Neural cell (in vitro differentiated cells): ENCODE measurements around the gene EIF3K. TPM values are rescaled to one million over a fixed set of nuclear protein-coding genes. Genes with fewer than 3 reads are reported as not detected.
"Not testable (repeated sequence)": the region's sequence is repeated elsewhere in the genome, so short reads cannot be mapped to it uniquely, and the experiment has no call there.

ENCODE experiments used
- H2AFZ ChIP-seq: fragments of 200-600, 300-800 bp; sonication (generic), shearing (Covaris generic); 2 replicates; pipeline ENCODE4 v1.6.0; 2014; ENCODE audit warnings: low read depth, mild to moderate bottlenecking, antibody characterized with exemption, low read length, moderate library complexity
- H3F3A ChIP-seq: fragments of 200-600 bp; shearing (Covaris generic); 2 replicates; pipeline ENCODE4 v1.6.1; 2016; ENCODE audit warnings: mild to moderate bottlenecking, moderate library complexity, mixed read lengths, antibody characterized with exemption, low read length; ENCODE audit not compliant: insufficient read depth, poor library complexity, severe bottlenecking
- H3K27ac ChIP-seq: fragments of 200-600, 300-800 bp; sonication (generic), shearing (Covaris generic); 2 replicates; pipeline ENCODE4 v1.5.1; 2014; ENCODE audit warnings: mild to moderate bottlenecking, low read length, moderate library complexity
- H3K27me3 ChIP-seq: fragments of 300-800, 200-600 bp; sonication (generic), shearing (Covaris generic); 2 replicates; pipeline ENCODE4 v1.6.0; 2014; ENCODE audit warnings: mild to moderate bottlenecking, low read depth, low read length, moderate library complexity; ENCODE audit not compliant: insufficient read depth
- H3K36me3 ChIP-seq: fragments of 300-800, 200-600 bp; sonication (generic), shearing (Covaris generic); 2 replicates; pipeline ENCODE4 v1.5.1; 2014; ENCODE audit warnings: mild to moderate bottlenecking, antibody characterized with exemption, low read length, moderate library complexity; ENCODE audit not compliant: insufficient read depth
- H3K4me2 ChIP-seq: fragments of 300-800, 200-600 bp; sonication (generic), shearing (Covaris generic); 2 replicates; pipeline ENCODE4 v1.6.0; 2014; ENCODE audit warnings: mild to moderate bottlenecking, low read length
- H3K4me3 ChIP-seq: fragments of 300-800, 200-600 bp; sonication (generic), shearing (Covaris generic); 2 replicates; pipeline ENCODE4 v1.5.1; 2014; ENCODE audit warnings: mild to moderate bottlenecking, low read length, moderate library complexity
- H3K79me2 ChIP-seq: fragments of 200-600 bp; shearing (Covaris generic); replicated peaks from 2 replicates; pipeline ENCODE4 v1.6.0; 2014; ENCODE audit warnings: mild to moderate bottlenecking, low read length, moderate library complexity; ENCODE audit not compliant: insufficient read depth
- H3K9ac ChIP-seq: fragments of 300-800, 200-600 bp; sonication (generic), shearing (Covaris generic); 2 replicates; pipeline ENCODE4 v1.6.1; 2016; ENCODE audit warnings: mild to moderate bottlenecking, low read length, mixed read lengths
- H3K9me2 ChIP-seq: fragments of 200-600 bp; shearing (Covaris generic); 2 replicates; pipeline ENCODE4 v1.6.1; 2016; ENCODE audit warnings: mild to moderate bottlenecking, low read length, mixed read lengths; ENCODE audit not compliant: insufficient read depth
- H3K9me3 ChIP-seq: fragments of 200-600, 300-800 bp; sonication (generic), shearing (Covaris generic); 2 replicates; pipeline ENCODE4 v1.6.1; 2016; ENCODE audit warnings: mild to moderate bottlenecking, mixed run types, low read length, moderate library complexity, mixed read lengths
- H4K20me1 ChIP-seq: fragments of 200-600 bp; shearing (Covaris generic); 2 replicates; pipeline ENCODE4 v1.6.1; 2016; ENCODE audit warnings: mild to moderate bottlenecking, mixed run types; ENCODE audit not compliant: insufficient read depth
- EP300 ChIP-seq: fragments of 450-650 bp; conservative IDR thresholded peaks from 2 replicates; pipeline ENCODE4 v1.6.1; 2014; ENCODE audit warnings: antibody characterized with exemption, mild to moderate bottlenecking, moderate library complexity; ENCODE audit not compliant: poor library complexity, severe bottlenecking
- EZH2 ChIP-seq: fragments of 200-600, 300-800 bp; shearing (Covaris generic), sonication (generic); IDR thresholded peaks from 2 replicates; pipeline ENCODE4 v1.6.1; 2014; ENCODE audit warnings: antibody characterized with exemption, low read length, borderline replicate concordance, mild to moderate bottlenecking; ENCODE audit not compliant: insufficient read depth, poor library complexity, severe bottlenecking
- MXI1 ChIP-seq: fragments of 450-650 bp; conservative IDR thresholded peaks from 2 replicates; pipeline ENCODE4 v1.6.1; 2014; ENCODE audit warnings: antibody characterized with exemption, mild to moderate bottlenecking; ENCODE audit not compliant: poor library complexity, severe bottlenecking
- POLR2AphosphoS5 ChIP-seq: IDR thresholded peaks from 2 replicates; pipeline ENCODE4 v1.6.1; 2012
- RAD21 ChIP-seq: fragments of 450-650 bp; conservative IDR thresholded peaks from 2 replicates; pipeline ENCODE4 v1.6.1; 2014; ENCODE audit warnings: antibody characterized with exemption, mild to moderate bottlenecking, moderate library complexity
- SMC3 ChIP-seq: fragments of 450-650 bp; conservative IDR thresholded peaks from 2 replicates; pipeline ENCODE4 v1.6.1; 2014; ENCODE audit warnings: antibody characterized with exemption, mild to moderate bottlenecking, moderate library complexity; ENCODE audit not compliant: poor library complexity
- TAF1 ChIP-seq: IDR thresholded peaks from 2 replicates; pipeline ENCODE4 v1.6.1; 2012; ENCODE audit warnings: low read depth
- polyA plus RNA-seq: library from polyadenylated mRNA; depleted of rRNA; stranded (reverse); fragments of >200 nt; gene quantifications from 2 replicates; pipeline ENCODE4 v1.2.3, GENCODE V29; 2014
- TF ChIP-seq, protein P1 (sequence below): fragments of 450-650 bp; IDR thresholded peaks from 2 replicates; pipeline ENCODE4 v1.5.1; 2014; ENCODE audit warnings: antibody characterized with exemption, mild to moderate bottlenecking, moderate library complexity; ENCODE audit not compliant: poor library complexity, severe bottlenecking
- TF ChIP-seq, protein P2 (sequence below): IDR thresholded peaks from 2 replicates; pipeline ENCODE4 v1.6.1; 2012; ENCODE audit warnings: borderline replicate concordance

EIF3K gene
- polyA plus RNA-seq, 1 donor from 2014 or later: 462 TPM

DNA sequence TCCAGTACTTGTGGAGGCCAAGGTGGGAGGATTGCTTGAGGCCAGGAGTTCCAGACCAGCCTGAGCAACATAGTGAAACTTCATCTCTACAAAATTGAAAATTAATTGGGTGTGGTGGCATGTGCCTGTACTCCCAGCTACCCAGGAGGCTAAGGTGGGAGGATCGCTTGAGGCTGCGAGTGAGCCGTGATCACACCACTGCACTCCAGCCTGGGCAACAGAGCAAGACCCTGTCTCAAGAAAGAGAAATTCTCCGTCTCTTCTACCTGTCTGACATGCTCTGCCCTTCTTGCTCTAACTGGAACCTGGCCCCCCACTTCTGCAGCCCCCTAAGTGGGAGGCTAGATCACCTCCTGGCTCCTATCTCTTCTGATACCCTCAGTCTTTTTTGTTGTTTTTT lies 7.4 kb downstream of the EIF3K start:
- no peaks in the 10 kb centered on the region for H3K9me3 ChIP-seq
- H3F3A ChIP-seq: no peaks in the 10 kb centered on the region
- H4K20me1 ChIP-seq: no peaks in the 10 kb centered on the region
- no peak overlapping the region for H3K4me2 ChIP-seq
- no peaks in the 10 kb centered on the region for H3K79me2 ChIP-seq
- no peaks in the 10 kb centered on the region for H3K9me2 ChIP-seq
- H3K27me3 ChIP-seq: no peaks in the 10 kb centered on the region
- no peak overlapping the region for H2AFZ ChIP-seq
- H3K27ac ChIP-seq: no peak overlapping the region
- no peak for TF ChIP-seq RAD21
- TF ChIP-seq SMC3: no peak
- TF ChIP-seq EZH2: no peak
- TF ChIP-seq, protein P1, sequence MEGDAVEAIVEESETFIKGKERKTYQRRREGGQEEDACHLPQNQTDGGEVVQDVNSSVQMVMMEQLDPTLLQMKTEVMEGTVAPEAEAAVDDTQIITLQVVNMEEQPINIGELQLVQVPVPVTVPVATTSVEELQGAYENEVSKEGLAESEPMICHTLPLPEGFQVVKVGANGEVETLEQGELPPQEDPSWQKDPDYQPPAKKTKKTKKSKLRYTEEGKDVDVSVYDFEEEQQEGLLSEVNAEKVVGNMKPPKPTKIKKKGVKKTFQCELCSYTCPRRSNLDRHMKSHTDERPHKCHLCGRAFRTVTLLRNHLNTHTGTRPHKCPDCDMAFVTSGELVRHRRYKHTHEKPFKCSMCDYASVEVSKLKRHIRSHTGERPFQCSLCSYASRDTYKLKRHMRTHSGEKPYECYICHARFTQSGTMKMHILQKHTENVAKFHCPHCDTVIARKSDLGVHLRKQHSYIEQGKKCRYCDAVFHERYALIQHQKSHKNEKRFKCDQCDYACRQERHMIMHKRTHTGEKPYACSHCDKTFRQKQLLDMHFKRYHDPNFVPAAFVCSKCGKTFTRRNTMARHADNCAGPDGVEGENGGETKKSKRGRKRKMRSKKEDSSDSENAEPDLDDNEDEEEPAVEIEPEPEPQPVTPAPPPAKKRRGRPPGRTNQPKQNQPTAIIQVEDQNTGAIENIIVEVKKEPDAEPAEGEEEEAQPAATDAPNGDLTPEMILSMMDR: no peak
- TF ChIP-seq MXI1: no peak
- no peak for TF ChIP-seq POLR2AphosphoS5
- no peak for TF ChIP-seq EP300
- TF ChIP-seq TAF1: no peak
- TF ChIP-seq, protein P2, sequence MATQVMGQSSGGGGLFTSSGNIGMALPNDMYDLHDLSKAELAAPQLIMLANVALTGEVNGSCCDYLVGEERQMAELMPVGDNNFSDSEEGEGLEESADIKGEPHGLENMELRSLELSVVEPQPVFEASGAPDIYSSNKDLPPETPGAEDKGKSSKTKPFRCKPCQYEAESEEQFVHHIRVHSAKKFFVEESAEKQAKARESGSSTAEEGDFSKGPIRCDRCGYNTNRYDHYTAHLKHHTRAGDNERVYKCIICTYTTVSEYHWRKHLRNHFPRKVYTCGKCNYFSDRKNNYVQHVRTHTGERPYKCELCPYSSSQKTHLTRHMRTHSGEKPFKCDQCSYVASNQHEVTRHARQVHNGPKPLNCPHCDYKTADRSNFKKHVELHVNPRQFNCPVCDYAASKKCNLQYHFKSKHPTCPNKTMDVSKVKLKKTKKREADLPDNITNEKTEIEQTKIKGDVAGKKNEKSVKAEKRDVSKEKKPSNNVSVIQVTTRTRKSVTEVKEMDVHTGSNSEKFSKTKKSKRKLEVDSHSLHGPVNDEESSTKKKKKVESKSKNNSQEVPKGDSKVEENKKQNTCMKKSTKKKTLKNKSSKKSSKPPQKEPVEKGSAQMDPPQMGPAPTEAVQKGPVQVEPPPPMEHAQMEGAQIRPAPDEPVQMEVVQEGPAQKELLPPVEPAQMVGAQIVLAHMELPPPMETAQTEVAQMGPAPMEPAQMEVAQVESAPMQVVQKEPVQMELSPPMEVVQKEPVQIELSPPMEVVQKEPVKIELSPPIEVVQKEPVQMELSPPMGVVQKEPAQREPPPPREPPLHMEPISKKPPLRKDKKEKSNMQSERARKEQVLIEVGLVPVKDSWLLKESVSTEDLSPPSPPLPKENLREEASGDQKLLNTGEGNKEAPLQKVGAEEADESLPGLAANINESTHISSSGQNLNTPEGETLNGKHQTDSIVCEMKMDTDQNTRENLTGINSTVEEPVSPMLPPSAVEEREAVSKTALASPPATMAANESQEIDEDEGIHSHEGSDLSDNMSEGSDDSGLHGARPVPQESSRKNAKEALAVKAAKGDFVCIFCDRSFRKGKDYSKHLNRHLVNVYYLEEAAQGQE: no peak
- no peaks in the 10 kb centered on the region for H3K36me3 ChIP-seq
- no peak overlapping the region for H3K9ac ChIP-seq
- no peak overlapping the region for H3K4me3 ChIP-seq

DNA sequence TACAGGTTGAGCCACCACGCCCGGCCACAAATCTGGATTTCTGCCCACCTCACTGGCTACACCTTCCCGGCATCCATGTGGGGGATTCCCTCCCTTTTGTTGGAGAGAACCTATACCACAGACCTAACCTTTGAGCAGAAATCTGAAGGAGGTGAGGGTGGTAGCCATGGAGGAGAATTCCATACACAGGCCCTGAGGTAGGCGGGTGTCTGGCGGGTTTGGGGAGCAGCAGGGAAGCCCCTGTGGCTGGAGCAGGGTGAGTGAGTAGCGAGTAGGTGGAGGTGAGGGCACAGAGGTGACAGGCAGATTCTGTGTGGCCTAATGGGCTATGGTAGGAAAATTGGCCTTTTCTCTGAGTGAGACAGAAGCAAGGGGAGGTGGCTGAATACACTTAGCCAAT lies 10.6 kb downstream of the EIF3K start:
- no peaks in the 10 kb centered on the region for H3K79me2 ChIP-seq
- no peak overlapping the region for H3K27ac ChIP-seq
- H3K27me3 ChIP-seq: no peaks in the 10 kb centered on the region
- no peak overlapping the region for H2AFZ ChIP-seq
- H3K9ac ChIP-seq: no peak overlapping the region
- H3K4me2 ChIP-seq: no peak overlapping the region
- H4K20me1 ChIP-seq: no peaks in the 10 kb centered on the region
- H3K9me3 ChIP-seq: no peaks in the 10 kb centered on the region
- H3F3A ChIP-seq: no peaks in the 10 kb centered on the region
- H3K36me3 ChIP-seq: no peaks in the 10 kb centered on the region
- TF ChIP-seq RAD21: no peak
- TF ChIP-seq, protein P2: no peak
- no peak for TF ChIP-seq EP300
- TF ChIP-seq EZH2: no peak
- TF ChIP-seq, protein P1: no peak
- TF ChIP-seq SMC3: no peak
- no peak for TF ChIP-seq POLR2AphosphoS5
- no peak for TF ChIP-seq MXI1
- no peak for TF ChIP-seq TAF1
- H3K4me3 ChIP-seq: no peak overlapping the region
- H3K9me2 ChIP-seq: no peaks in the 10 kb centered on the region

DNA sequence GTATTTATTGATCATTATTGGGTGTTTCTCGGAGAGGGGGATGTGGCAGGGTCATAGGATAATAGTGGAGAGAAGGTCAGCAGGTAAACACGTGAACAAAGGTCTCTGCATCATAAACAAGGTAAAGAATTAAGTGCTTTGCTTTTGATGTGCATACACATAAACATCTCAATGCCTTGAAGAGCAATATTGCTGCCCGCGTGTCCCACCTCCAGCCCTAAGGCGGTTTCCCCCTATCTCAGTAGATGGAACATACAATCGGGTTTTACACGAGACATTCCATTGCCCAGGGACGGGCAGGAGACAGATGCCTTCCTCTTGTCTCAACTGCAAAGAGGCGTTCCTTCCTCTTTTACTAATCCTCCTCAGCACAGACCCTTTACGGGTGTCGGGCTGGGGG lies 12.3 kb downstream of the EIF3K start:
- H4K20me1 ChIP-seq, H3K27ac ChIP-seq, H3K9ac ChIP-seq, H3K79me2 ChIP-seq, H3K9me3 ChIP-seq, H2AFZ ChIP-seq, H3K4me3 ChIP-seq, H3K9me2 ChIP-seq, H3K4me2 ChIP-seq, H3K27me3 ChIP-seq, H3K36me3 ChIP-seq, H3F3A ChIP-seq: not testable (repeated sequence)
